OCI-LY1 (cell line): ENCODE measurements around the gene LY9.

Source experiments
- H2AFZ ChIP-seq: fragments of 200-600 bp; sonication (generic), shearing (Covaris generic); 2 replicates; pipeline ENCODE4 v1.6.0; 2014; ENCODE audit warnings: antibody characterized with exemption, mild to moderate bottlenecking, low read length
- H3F3A ChIP-seq: fragments of 200-600 bp; sonication (generic), shearing (Covaris generic); 2 replicates; pipeline ENCODE4 v1.6.0; 2014; ENCODE audit warnings: mild to moderate bottlenecking, antibody characterized with exemption, low read length, moderate library complexity; ENCODE audit not compliant: insufficient read depth
- H3K27ac ChIP-seq: fragments of 200-600 bp; sonication (generic); 2 replicates; pipeline ENCODE4 v1.5.1; 2014; ENCODE audit warnings: low read length, mixed run types, mild to moderate bottlenecking, low read depth; ENCODE audit not compliant: poor library complexity, severe bottlenecking
- H3K27me3 ChIP-seq: fragments of 200-600 bp; sonication (generic); 2 replicates; pipeline ENCODE4 v1.6.0; 2014; ENCODE audit warnings: antibody characterized with exemption, mild to moderate bottlenecking, low read length, moderate library complexity; ENCODE audit not compliant: insufficient read depth
- H3K36me3 ChIP-seq: fragments of 200-600 bp; sonication (generic); 2 replicates; pipeline ENCODE4 v1.6.1; 2014; ENCODE audit warnings: mild to moderate bottlenecking, antibody characterized with exemption, low read length, moderate library complexity, mixed read lengths; ENCODE audit not compliant: insufficient read depth
- H3K4me1 ChIP-seq: fragments of 200-600 bp; sonication (generic); 2 replicates; pipeline ENCODE4 v1.5.1; 2014; ENCODE audit warnings: mild to moderate bottlenecking, low read length, moderate library complexity; ENCODE audit not compliant: insufficient read depth, severe bottlenecking
- H3K4me2 ChIP-seq: fragments of 200-600 bp; sonication (generic), shearing (Covaris generic); 2 replicates; pipeline ENCODE4 v1.6.1; 2014; ENCODE audit warnings: low read length
- H3K4me3 ChIP-seq: fragments of 200-600 bp; sonication (generic); 2 replicates; pipeline ENCODE4 v1.5.1; 2014; ENCODE audit warnings: low read length, low read depth, mild to moderate bottlenecking, mixed read lengths; ENCODE audit not compliant: poor library complexity, severe bottlenecking
- H3K79me2 ChIP-seq: fragments of 200-600 bp; shearing (Covaris generic); 2 replicates; pipeline ENCODE4 v1.6.1; 2016; ENCODE audit warnings: mixed run types, low read length, mixed read lengths; ENCODE audit not compliant: insufficient read depth
- H3K9ac ChIP-seq: fragments of 200-600 bp; sonication (generic), shearing (Covaris generic); 2 replicates; pipeline ENCODE4 v1.6.1; 2014; ENCODE audit warnings: mild to moderate bottlenecking, low read length, mixed read lengths
- H3K9me2 ChIP-seq: fragments of 200-600 bp; sonication (generic), shearing (Covaris generic); 2 replicates; pipeline ENCODE4 v1.6.1; 2014; ENCODE audit warnings: low read depth, mild to moderate bottlenecking, low read length, mixed read lengths
- H3K9me3 ChIP-seq: fragments of 200-600 bp; shearing (Covaris generic); 2 replicates; pipeline ENCODE4 v1.6.1; 2014; ENCODE audit warnings: low read length, mixed read lengths
- H4K20me1 ChIP-seq: fragments of 200-600 bp; sonication (generic), shearing (Covaris generic); 2 replicates; pipeline ENCODE4 v1.6.0; 2016; ENCODE audit warnings: mild to moderate bottlenecking, low read length; ENCODE audit not compliant: insufficient read depth
- EZH2 ChIP-seq: fragments of 200-600 bp; sonication (generic), shearing (Covaris generic); IDR thresholded peaks from 2 replicates; pipeline ENCODE4 v1.8.0; 2017; ENCODE audit warnings: borderline replicate concordance, mixed run types, mild to moderate bottlenecking, antibody characterized with exemption, low read length, moderate library complexity, mixed read lengths
- TF ChIP-seq, protein P1 (sequence below): fragments of 200-600 bp; sonication (generic), shearing (Covaris generic); IDR thresholded peaks from 2 replicates; pipeline ENCODE4 v1.5.1; 2017; ENCODE audit warnings: mild to moderate bottlenecking, antibody characterized with exemption, low read length, moderate library complexity, mixed read lengths

LY9 gene

DNA sequence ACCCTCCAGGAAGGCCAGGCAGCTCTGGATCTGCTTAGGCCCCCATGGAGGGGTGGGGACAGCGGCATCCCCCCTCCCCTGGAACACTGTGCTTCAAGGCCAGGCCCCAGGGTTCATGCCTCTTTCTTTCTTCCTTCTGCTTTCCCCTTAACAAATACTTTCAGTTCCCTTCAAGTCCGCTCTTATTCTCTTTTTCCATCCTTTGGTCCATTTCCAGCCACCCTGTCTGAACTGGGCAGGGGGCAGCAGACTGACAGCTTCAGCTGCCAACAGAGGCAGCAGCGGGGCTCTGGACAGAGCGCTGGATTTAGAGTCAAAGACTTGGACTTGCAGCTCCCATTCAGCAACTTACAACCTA lies 67.8 kb downstream of the LY9 start:
- no peaks in the 10 kb centered on the region for H4K20me1 ChIP-seq
- no peak overlapping the region for H3K9ac ChIP-seq
- peaks cover 5% of the 10 kb centered on the region; the same call in 1 of the 2 replicates for H3K27me3 ChIP-seq
- H2AFZ ChIP-seq, result no peak overlapping the region
- no peak overlapping the region for H3K27ac ChIP-seq
- H3K9me2 ChIP-seq, result no peaks in the 10 kb centered on the region
- no peaks in the 10 kb centered on the region for H3K9me3 ChIP-seq
- H3K4me2 ChIP-seq, result no peak overlapping the region
- no peaks in the 10 kb centered on the region for H3K4me1 ChIP-seq
- H3F3A ChIP-seq, result no peaks in the 10 kb centered on the region
- TF ChIP-seq EZH2, result no peak
- TF ChIP-seq, protein P1, sequence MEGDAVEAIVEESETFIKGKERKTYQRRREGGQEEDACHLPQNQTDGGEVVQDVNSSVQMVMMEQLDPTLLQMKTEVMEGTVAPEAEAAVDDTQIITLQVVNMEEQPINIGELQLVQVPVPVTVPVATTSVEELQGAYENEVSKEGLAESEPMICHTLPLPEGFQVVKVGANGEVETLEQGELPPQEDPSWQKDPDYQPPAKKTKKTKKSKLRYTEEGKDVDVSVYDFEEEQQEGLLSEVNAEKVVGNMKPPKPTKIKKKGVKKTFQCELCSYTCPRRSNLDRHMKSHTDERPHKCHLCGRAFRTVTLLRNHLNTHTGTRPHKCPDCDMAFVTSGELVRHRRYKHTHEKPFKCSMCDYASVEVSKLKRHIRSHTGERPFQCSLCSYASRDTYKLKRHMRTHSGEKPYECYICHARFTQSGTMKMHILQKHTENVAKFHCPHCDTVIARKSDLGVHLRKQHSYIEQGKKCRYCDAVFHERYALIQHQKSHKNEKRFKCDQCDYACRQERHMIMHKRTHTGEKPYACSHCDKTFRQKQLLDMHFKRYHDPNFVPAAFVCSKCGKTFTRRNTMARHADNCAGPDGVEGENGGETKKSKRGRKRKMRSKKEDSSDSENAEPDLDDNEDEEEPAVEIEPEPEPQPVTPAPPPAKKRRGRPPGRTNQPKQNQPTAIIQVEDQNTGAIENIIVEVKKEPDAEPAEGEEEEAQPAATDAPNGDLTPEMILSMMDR, result no peak
- no peaks in the 10 kb centered on the region for H3K36me3 ChIP-seq
- H3K4me3 ChIP-seq, result no peak overlapping the region
- no peaks in the 10 kb centered on the region for H3K79me2 ChIP-seq

DNA sequence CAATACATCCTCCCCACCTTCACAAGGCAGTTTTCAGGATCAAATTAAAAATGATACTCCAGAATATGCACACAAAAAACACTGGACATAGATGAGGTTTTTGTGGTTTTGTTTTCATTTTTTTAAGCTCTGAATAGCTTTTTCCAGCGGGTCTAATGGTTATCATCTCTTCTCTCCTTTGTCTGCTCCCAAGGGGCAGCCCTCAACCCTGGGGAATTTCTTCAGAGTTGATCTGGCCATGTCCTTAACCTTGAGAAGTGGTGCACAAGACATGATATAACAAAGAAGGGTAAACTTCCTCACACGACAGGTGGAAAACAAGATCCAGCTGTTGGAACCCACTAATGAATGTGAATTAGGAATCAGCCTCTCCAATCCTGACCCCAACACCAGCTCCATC lies 68.2 kb downstream of the LY9 start:
- TF ChIP-seq, protein P1, result no peak
- no peak overlapping the region for H3K4me3 ChIP-seq
- no peak overlapping the region for H3K4me2 ChIP-seq
- no peaks in the 10 kb centered on the region for H3K9me2 ChIP-seq
- H3K4me1 ChIP-seq, result no peaks in the 10 kb centered on the region
- H3K9ac ChIP-seq, result no peak overlapping the region
- H3K27me3 ChIP-seq, result peaks cover 5% of the 10 kb centered on the region; the same call in 1 of the 2 replicates
- no peaks in the 10 kb centered on the region for H3F3A ChIP-seq
- H3K36me3 ChIP-seq, result no peaks in the 10 kb centered on the region
- H3K9me3 ChIP-seq, result no peaks in the 10 kb centered on the region
- no peaks in the 10 kb centered on the region for H3K79me2 ChIP-seq
- no peaks in the 10 kb centered on the region for H4K20me1 ChIP-seq
- H2AFZ ChIP-seq, result no peak overlapping the region
- H3K27ac ChIP-seq, result no peak overlapping the region

DNA sequence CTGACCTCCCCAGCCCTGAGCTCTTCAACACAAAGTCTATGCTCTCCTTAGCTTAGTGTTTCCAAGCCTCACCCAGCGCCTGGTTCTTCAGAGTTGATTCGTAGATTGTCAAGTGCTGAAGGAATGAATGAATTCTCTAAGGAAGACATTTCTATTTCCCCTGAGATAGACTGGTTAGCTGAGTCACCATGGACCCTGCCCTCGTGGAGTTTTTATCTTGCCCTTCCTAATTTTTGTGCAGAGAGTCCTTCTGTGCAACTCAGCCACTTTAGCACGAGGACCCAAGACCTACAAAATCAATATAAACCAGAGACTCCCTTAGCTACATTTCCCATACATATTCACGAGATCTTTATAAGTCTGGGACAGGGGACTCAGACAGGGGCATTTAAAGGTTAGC lies 69.4 kb downstream of the LY9 start:
- H2AFZ ChIP-seq, result no peak overlapping the region
- H3K79me2 ChIP-seq, result no peaks in the 10 kb centered on the region
- no peak overlapping the region for H3K4me2 ChIP-seq
- H3K9ac ChIP-seq, result no peak overlapping the region
- H3F3A ChIP-seq, result no peaks in the 10 kb centered on the region
- H3K9me3 ChIP-seq, result no peaks in the 10 kb centered on the region
- peaks cover 5% of the 10 kb centered on the region; the same call in 1 of the 2 replicates for H3K27me3 ChIP-seq
- H3K36me3 ChIP-seq, result no peaks in the 10 kb centered on the region
- no peak overlapping the region for H3K27ac ChIP-seq
- no peaks in the 10 kb centered on the region for H3K9me2 ChIP-seq
- H4K20me1 ChIP-seq, result no peaks in the 10 kb centered on the region
- TF ChIP-seq EZH2, result no peak
- TF ChIP-seq, protein P1, result no peak
- H3K4me3 ChIP-seq, result no peak overlapping the region
- H3K4me1 ChIP-seq, result no peaks in the 10 kb centered on the region
